ENCODE measurements around the gene CFAP61.
"Not testable (repeated sequence)": the region's sequence is repeated elsewhere in the genome, so short reads cannot be mapped to it uniquely, and the experiment has no call there.

Gene CFAP61

DNA sequence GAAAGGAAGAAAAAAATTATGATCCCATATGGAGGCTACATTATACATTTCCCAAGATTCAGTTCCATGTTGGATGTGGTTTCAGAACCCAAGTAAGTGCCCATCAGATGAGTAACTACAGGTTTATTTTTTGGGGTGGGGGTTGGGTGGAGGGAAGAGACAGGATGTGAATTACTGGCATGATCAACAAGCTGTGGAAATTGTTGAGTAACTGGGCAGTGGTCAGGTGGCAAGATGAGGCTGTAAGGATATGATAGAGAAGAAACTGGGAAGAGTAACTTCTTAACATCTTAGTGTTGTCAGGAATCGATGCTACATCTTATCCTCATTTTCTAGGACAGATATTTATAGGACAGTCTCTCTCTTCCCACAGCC is 153.5 kb downstream of the CFAP61 start:
- in situ Hi-C loops (cut with HindIII; ENCODE audit: low sequenced_read_pairs) = no loop called here

DNA sequence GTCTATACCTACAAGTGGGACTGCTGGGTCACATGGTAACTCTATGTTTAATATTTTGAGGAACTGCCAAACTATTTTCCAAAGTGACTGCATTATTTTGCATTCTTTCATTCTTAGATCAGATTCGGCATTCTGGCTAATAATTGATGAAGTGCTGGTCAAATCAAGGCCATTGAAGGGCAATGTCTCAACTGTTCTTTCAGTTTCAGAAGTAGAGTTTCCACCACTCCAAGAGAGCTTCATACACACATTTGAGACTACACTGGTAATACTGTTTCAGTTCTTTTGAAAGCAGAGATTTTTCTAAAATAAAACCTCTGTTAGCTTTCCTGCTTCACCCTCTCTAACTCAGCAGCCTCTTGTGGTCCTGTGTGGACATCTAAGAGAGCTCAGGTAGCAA is 154.5 kb downstream of the CFAP61 start:
- in situ Hi-C loops (cut with HindIII; ENCODE audit: low sequenced_read_pairs) = no loop called here

DNA sequence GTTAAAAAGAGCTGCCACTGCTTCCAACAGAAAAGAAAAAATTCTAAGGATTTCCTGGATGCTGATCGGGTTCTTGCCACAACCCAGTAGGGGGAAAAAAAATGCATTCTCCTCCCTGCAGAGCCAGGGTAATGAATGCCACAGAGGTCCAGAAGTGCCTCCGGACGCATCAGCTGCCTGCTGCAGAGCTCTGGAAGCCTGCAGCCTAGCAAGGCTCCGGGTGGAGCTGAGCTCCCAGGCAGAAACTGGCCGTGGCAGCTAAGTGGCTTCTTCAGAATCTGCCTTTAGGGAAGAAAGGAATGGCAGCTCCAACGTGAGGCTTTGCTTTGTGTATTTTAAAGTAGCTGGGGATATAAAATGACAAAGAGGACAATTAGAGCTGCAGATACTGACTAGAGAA is 155.0 kb downstream of the CFAP61 start:
- in situ Hi-C loops (cut with HindIII; ENCODE audit: low sequenced_read_pairs) = no loop called here

DNA sequence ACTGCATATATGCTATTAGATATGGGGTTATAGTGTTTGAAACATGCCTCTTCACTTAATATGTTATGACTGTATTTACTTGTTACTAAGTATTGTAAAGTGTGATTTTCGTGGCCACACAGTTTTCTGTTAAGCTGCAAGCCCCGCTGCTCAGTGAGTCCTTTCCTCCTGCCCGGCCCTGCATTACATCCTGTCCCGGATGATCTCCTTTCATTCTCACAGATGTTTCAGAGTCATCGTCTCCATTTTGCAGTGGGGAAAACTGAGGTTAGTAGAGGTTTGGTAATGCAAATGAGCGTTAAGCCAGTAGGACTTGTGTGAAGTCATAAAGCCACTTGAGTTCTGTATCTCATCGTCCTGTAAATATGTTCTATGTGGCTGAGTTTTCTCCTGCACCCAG is 155.5 kb downstream of the CFAP61 start:
- in situ Hi-C loops (cut with HindIII; ENCODE audit: low sequenced_read_pairs) = no loop called here

DNA sequence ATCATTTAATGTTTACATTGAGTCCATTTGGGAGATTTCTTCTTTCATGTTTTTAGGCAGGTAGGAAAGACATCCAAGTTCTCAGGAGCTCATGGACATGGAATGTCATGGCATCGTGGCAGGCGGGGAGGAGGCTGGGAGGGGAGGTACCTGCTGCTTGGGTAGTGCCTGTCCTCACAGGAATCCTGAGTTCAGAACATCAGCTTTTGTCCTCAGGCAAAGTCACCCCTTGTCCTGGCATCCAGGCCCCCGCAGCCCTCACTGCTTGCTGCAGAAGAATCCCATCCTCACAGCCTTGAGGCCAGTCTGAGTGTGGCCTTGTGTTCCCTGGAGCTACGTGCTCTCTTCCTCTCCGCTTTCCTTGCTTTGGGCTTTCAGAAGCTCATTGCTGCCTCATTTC is 157.4 kb downstream of the CFAP61 start:
- in situ Hi-C loops (cut with HindIII; ENCODE audit: low sequenced_read_pairs) = no loop called here

DNA sequence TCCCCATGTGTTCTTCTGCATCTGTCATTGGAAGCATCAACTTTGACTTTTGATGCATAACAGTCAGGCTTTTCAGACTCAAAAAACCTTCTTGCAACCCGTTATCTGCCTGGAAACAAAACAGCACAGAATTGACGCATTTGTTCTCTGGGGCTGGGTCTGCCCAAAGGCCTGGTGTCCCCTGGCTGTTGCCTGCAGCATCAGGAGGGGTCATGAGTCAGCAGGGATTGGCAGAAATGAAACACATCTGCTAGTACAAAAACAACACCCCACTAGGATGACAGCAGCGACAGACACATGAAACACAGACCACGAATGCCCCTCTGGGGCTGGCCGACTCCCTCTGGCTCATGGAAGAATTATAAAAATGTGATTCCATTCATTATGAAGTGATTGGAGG is 158.0 kb downstream of the CFAP61 start:
- in situ Hi-C loops (cut with HindIII; ENCODE audit: low sequenced_read_pairs) = no loop called here

DNA sequence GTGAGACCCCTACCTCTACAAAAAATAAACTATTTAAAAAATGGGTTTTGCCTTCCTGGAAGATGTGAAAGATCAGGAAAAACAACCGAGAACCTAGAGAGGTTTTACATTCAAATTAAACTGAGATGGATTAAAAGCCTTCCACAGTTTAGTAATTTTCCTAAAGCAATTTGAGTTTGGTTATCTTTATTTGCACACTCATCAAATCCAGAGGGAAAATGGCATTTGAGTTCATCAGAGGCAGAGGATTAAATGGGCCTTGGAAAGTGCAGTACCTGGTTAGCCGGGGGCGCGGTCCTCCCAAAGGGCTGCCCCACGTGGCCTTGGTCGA is 158.6 kb downstream of the CFAP61 start:
- in situ Hi-C loops (cut with HindIII; ENCODE audit: low sequenced_read_pairs) = no loop called here

DNA sequence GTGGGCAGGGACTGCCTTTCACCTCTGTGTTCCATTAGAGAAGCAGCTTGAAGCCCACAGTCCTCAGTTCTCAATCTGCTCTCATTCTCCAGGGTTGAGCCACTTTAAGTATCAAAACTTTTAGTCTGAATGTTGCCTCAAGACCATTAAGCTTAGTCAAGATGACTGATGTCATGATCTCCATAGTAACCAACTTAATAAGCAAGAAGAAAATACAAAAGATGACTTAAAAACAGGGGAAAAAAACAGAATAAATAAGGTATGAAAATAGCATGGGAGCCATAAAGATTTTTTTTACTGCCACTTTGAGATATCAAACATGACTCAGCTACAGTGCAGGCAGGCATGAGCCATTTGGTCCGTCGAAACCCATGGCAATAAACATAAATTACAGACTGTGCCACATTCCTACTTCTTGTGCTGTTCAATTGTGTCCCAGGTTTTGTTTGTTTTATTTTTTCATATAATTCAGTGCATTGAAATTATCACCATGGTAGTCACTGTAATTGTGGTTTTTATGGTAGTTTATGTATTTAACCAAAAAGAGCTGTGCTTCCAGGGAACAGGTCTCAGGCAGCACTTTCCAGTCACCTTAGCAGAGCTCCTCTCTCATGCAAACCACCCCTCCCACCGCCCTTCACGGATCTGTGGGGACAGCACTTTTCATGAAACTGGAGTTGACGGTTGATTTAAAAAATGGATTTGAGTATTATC is 159.1 kb downstream of the CFAP61 start:
- in situ Hi-C loops (cut with HindIII; ENCODE audit: low sequenced_read_pairs) = no loop called here

DNA sequence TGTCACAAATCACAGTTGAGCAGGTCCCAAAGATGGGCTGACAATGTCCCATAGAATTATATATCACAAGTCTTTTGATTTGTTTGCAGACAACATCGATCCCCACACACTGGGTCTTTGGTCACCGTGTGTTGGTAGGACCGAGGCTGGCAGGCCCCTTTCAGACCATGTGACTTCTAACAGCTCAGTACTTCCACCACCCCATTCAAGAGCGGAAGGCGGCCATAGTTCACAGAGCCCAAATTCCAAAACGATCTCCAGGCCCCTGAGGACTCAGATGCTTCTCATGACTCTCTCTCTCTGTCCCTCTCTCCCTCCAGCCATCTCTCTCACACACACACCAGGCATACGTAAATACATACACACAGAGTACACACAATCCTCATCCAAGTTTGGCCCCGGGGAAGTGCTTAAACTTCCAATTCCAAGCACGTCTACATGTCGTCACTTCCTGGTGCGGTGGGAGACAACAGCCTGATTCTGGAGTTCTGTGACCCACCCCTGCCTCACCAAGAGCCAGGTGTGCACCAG is 159.7 kb downstream of the CFAP61 start:
- in situ Hi-C loops (cut with HindIII; ENCODE audit: low sequenced_read_pairs) = no loop called here

DNA sequence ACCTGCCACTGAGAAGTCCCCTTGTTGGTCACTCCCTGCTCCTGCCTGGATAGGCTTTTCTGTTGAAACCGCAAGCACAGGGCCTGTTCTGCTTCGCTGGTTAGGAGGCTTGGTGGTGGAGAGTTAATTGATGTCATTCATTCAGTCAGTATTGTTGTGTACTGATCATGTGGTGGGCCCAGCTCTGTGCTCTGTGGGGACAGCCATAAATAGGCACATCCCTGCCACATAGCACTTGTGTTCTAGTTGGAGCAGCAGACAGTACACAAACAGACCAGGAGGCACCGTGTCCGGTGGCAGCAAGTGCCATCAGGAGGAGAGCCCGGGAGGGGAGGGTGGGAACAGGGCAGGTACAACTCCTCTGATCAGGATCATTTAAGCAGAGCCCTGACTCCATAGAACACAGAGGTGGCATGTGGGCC is 160.4 kb downstream of the CFAP61 start:
- in situ Hi-C loops (cut with HindIII; ENCODE audit: low sequenced_read_pairs) = no loop called here

DNA sequence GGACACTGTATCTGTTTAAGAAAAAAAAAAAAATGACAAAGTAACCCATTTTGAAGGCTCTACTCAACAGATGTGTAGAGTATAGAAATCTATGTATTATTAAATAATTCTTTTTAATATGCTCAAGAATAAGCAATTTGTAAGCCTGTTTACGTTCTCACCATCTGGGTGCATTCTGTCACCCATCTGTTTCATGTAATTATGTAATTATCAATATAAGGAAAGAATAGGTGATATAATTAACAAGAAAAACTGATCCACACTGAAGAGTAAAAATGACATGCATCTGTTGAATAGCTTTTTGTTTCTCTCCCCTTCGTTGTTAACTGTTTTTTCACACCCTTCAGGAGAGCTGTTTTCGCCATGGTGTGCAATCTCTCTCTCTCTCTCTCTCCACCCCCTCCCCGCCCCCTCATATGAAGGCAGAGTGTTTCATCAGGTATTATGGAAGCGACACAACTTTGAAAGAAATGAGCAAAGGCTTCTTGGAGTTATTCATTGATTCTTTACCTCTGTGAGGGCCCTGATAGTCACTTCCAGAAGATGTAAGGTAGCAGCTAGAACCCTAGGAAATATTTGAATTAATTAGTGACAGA is 161.3 kb downstream of the CFAP61 start:
- in situ Hi-C loops (cut with HindIII; ENCODE audit: low sequenced_read_pairs) = no loop called here

DNA sequence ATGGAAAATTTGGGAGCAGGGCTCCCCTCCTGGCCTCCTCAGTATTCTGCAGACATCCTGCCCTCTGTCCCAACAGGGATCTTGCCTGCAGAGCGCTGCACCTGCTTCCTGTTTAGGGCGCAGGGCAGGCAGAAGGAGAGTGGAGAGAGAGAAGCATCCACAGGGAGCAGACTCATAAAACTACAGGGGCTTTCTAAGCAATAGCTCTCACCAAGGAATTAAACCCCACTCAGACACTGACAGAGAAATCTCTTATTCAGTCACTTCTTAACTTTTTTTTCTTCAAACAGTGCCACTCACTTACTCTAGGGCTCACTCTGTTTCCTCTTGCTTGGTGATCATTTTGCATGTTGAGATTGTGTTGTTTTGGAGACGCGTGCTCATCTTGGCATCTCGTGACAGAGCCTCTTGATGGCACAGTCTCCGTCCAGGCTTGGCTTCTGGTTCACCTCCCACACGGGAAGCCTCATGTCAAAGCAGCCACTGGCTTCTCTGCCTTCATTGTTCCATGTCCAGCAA is 162.5 kb downstream of the CFAP61 start:
- in situ Hi-C loops (cut with HindIII; ENCODE audit: low sequenced_read_pairs) = no loop called here

DNA sequence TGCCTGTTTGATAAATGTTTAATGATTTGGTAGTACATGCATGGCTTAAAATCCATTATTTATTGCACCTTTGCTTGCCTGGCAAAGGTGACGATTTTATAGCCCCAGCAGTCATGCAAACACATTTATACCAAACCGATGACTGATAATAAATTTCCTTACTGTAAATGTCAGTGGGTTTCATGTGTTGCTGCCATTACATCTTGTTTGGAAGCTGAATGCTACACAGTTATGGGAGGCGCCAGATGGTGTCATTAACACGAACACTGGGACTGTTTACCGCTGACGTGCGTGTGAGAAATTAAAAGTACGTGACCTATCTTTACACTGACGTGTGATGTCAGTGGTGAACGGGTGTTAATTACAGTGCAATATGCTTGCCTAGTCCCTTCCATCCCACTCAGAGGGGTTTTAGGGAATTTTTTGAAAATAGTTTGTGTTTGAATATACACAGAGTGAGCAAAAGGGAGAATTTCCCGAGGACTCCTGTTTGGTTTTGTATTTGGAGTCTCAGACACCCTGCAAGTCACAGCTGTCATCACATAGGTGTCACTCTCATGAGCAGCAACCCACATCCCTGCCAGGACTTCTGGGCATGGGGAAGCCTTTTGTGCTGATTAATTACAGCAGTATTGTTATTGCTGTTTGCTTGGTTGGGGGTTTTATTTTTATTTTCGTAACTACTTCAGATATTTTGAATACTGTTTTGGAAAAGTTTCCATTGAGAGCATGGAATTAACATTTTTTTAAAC is 163.8 kb downstream of the CFAP61 start:
- in situ Hi-C loops (cut with HindIII; ENCODE audit: low sequenced_read_pairs) = no loop called here

DNA sequence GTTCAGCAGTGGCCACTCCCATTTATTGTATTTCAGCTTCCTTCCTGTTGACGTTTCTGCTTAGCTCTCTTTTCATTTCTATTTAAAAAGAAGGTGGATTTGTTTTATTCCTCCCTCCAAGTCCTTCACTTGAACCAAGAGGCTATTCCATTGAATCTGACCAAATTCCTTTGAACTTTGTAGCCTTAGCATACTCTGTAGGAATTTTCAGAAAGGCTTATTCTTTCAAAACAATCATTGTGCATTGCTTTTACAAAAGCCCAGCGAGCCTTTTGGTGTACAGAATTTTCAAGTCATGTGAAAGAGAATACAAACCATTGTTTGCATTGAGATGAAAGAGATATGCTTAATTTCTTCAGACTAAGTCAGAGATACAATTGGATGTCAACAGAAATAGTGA is 164.6 kb downstream of the CFAP61 start:
- in situ Hi-C loops (cut with HindIII; ENCODE audit: low sequenced_read_pairs) = no loop called here

DNA sequence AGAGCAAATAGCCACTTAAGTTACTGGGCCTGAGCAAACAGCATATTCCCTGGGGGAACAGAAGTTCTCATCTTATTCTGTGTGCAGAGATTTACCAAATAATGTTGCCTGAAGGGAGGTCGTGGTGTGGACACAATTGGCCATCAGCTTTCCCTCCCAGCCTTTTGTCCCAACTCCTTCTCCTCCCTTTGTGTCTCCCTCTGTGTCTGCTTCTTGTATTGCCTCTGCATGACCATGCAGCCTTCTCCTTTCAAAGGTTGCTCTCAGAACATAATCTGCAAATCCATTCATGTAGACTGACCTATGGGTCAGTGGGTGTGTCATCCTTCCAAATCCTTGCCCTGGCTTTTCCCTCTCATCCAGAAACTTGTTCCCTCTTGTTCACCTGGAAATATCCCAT is 165.3 kb downstream of the CFAP61 start:
- in situ Hi-C loops (cut with HindIII; ENCODE audit: low sequenced_read_pairs) = no loop called here

DNA sequence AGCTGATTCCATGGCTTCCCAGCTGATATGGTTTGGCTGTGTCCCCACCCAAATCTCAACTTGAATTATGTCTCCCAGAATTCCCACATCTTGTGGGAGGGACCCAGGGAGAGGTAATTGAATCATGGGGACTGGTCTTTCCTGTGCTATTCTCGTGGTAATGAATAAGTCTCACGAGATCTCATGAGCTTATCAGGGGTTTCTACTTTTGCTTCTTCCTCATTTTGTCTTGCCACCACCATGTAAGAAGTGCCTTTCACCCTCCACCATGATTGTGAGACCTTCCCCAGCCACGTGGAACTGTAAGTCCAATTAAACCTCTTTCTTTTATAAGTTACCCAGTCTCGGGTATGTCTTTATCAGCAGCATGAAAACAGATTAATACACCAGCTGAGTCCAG is 165.8 kb downstream of the CFAP61 start:
- in situ Hi-C loops (cut with HindIII; ENCODE audit: low sequenced_read_pairs) = not testable (repeated sequence)

DNA sequence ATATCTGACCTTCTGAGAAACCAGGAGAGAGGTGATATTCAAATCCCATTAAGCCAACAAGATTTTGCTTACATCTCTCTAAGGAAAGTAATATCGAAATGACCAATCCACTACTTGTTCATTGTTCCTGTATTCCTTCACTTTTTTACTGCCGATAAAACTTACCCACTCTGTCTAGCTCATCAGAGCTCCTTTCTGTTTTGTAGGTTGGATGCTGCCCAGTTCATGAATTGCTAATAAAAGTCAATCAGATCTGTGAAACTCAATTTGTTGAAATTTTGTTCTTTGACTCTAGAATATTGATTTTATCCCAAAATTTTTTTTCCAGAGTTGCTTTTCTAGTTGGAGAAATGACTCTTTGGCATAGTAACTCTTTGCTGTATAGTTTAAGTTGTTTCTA is 166.7 kb downstream of the CFAP61 start:
- in situ Hi-C loops (cut with HindIII; ENCODE audit: low sequenced_read_pairs) = no loop called here

DNA sequence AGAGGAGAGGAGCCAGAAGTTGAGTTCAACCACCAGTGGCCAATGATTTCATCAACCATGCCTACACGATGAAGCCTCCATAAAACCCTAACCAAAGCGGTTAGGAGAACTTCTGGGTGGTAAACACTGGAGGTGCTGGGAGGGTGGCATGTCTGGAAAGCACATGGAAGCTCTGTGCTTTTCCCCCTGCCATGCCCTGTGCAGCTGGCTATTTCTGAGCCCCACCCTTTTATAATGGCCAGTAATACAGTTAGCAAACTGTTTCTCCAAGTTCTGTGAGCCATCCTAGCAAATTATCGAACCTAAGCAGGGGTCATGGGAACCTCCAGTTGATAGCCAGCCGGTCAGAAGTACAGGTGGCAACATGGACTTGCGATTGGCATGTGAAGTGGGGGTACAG is 167.8 kb downstream of the CFAP61 start:
- in situ Hi-C loops (cut with HindIII; ENCODE audit: low sequenced_read_pairs) = no loop called here

DNA sequence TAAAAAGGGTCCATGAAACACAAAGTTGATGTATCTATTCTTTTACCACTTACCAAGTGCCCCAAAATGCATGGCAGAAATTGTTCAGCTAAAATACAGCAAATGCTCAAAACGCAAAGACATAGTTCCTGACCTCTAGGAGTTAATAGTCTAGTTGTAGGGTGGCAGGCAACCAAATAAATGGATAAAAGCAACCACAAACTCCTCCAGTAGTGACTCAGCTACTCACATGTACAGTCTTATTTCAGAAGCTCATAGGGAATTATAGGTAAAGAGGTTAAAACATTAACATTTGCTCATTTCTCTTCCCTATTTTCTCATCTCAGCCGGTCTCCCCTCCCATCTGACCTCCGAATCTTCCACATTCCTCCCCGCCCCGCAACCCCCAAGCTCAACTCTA is 171.6 kb downstream of the CFAP61 start:
- in situ Hi-C loops (cut with HindIII; ENCODE audit: low sequenced_read_pairs) = no loop called here

DNA sequence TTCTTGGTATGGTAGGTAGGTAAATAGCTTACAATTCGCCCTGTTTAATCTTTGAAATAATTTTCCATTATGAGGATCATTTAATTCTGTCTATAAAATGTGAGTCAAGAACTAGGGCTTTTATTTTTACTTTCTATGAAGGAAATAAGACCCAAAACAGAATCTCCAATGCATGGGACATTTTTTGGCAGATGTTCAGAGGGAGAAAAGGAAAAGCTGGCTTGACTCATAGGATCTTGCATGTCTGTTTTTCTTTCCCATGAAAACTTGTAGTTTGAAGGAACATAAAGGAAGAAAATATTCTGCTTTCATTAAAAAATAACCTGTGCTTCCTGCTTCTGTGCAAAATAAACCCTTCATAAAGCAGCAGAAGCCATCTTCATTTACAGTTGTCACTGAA is 172.5 kb downstream of the CFAP61 start:
- in situ Hi-C loops (cut with HindIII; ENCODE audit: low sequenced_read_pairs) = no loop called here

DNA sequence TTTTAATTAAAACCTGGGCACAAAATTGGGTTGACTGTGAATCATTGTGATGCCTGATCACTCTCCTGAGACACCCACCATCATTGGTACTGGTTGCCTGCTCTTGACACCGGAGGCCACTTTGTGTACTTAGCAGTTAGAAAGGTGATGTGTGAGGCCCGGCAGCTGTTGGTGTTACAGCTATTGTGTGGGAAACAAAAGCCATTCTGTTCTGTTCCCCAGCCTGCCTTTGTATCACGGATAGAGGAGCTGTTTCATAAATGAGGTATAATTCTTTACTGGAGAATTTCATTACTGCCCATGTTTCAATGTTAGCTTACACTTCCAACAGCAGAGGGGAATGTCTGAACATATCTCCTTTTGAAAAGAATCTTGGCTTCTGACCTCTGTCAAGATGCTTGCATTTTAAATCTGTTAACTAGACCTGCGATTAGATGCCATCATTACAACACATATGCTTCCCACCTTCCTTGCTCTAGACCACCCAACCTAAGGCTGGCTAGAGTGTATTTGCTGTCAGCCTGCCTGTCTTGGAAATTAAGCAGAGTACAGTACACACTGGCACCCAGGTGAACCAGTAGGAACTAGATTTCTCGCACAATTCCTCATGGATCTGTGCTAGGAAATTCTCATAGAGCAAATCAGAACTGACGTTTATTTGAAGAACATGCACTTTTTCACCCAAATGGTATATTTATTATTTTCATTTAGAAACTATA is 173.2 kb downstream of the CFAP61 start:
- in situ Hi-C loops (cut with HindIII; ENCODE audit: low sequenced_read_pairs) = no loop called here

All from endothelial cell of hepatic sinusoid (primary cell).